Ectodermal cell (in vitro differentiated cells): ENCODE measurements around the gene CNTLN. TPM values are rescaled to one million over a fixed set of nuclear protein-coding genes. Genes with fewer than 3 reads are reported as not detected.

Experiments
- H3K27ac ChIP-seq: 2 replicates; pipeline ENCODE4 v1.7.0; 2013; ENCODE audit warnings: mild to moderate bottlenecking, low read depth, low read length; ENCODE audit not compliant: insufficient read depth, poor library complexity, severe bottlenecking
- H3K27me3 ChIP-seq: 2 replicates; pipeline ENCODE4 v1.7.0; 2013; ENCODE audit warnings: mild to moderate bottlenecking, low read length; ENCODE audit not compliant: insufficient read depth, control insufficient read depth, poor library complexity, severe bottlenecking
- H3K36me3 ChIP-seq: one replicate; pipeline ENCODE4 v1.7.0; 2013; ENCODE audit warnings: low read length; ENCODE audit not compliant: control insufficient read depth, insufficient read depth
- H3K4me1 ChIP-seq: one replicate; pipeline ENCODE4 v1.7.0; 2013; ENCODE audit warnings: low read length; ENCODE audit not compliant: control insufficient read depth, insufficient read depth
- H3K4me3 ChIP-seq: 2 replicates; pipeline ENCODE4 v1.7.0; 2013; ENCODE audit warnings: low read depth, low read length, control low read depth; ENCODE audit not compliant: insufficient read depth
- H3K9me3 ChIP-seq: 2 replicates; pipeline ENCODE4 v1.7.0; 2013; ENCODE audit warnings: mild to moderate bottlenecking, low read length, moderate library complexity; ENCODE audit not compliant: control insufficient read depth
- WGBS, 2 experiments: methylation state at CpG; one replicate each; pipeline ENCODE4 v1.1.7; 2013; ENCODE audit warnings: missing lambda C conversion rate in 2 of 2; 5-methylcytosine and 5-hydroxymethylcytosine counted together
- polyA plus RNA-seq, 4 experiments: library from polyadenylated mRNA; stranded (reverse); fragments of 50-300 nt; gene quantifications; one replicate each; pipeline ENCODE4 v1.2.3, GENCODE V29; 2013

Gene CNTLN
- 7.8 TPM for polyA plus RNA-seq (2013, experiment 1 of 4)
- polyA plus RNA-seq (2013, experiment 2 of 4), result 6.5 TPM
- polyA plus RNA-seq (2013, experiment 3 of 4), result 7.3 TPM
- 8.8 TPM for polyA plus RNA-seq (2013, experiment 4 of 4)

GRCh38 chr9:17134396-17135294 is at the start of gene CNTLN:
Gene CNTLN, plus strand, starts transcription at chr9:17135040. Its CDS starts 26 bp downstream, at chr9:17135066.
- Histone ChIP-seq H3K36me3 (no peaks in the 10 kb centered on the region), H3K9me3 (no peaks in the 10 kb centered on the region), H3K4me3 (peak within 1 kb of the TSS; percentile 80), H3K27ac (peak within 1 kb of the TSS; percentile 16), H3K4me1 (no peaks in the 10 kb centered on the region), H3K27me3 (peaks cover 23% of the 10 kb centered on the region)
- 4 to 5% methylated on average over 61 of the region's 61 CpGs for WGBS, 2 experiments

- 95 to 96% methylated on average over 5 of the region's 5 CpGs for WGBS, 2 experiments
Measured at GRCh38 chr9:17088566-17088965, 46.3 kb upstream of the CNTLN start.

GRCh38 chr9:17090041-17090440 is 44.8 kb upstream of the CNTLN start:
- 91 to 100% methylated on average over 1 of the region's 1 CpG for WGBS, 2 experiments
- Histone ChIP-seq H3K9me3 (no peaks in the 10 kb centered on the region), H3K27me3 (no peaks in the 10 kb centered on the region), H3K27ac (no peak overlapping the region), H3K36me3 (no peaks in the 10 kb centered on the region), H3K4me3 (no peak overlapping the region), H3K4me1 (no peaks in the 10 kb centered on the region)

More at GRCh38 chr9:17088566-17088965, 46.3 kb upstream of the CNTLN start:
- no peaks in the 10 kb centered on the region for H3K9me3 ChIP-seq
- no peaks in the 10 kb centered on the region for H3K27me3 ChIP-seq
- H3K36me3 ChIP-seq, result no peaks in the 10 kb centered on the region
- H3K4me1 ChIP-seq, result no peaks in the 10 kb centered on the region
- H3K4me3 ChIP-seq, result no peak overlapping the region
- H3K27ac ChIP-seq, result no peak overlapping the region

GRCh38 chr9:17116400-17116837 is 18.4 kb upstream of the CNTLN start:
- Histone ChIP-seq H3K36me3 (no peaks in the 10 kb centered on the region), H3K27ac (no peak overlapping the region), H3K9me3 (no peaks in the 10 kb centered on the region), H3K27me3 (no peaks in the 10 kb centered on the region), H3K4me3 (no peak overlapping the region), H3K4me1 (no peaks in the 10 kb centered on the region)
- WGBS, 2 experiments, result 78% methylated on average over 4 of the region's 4 CpGs; no CpG with 5 or more reads in 1 of the 2 experiments

- no peaks in the 10 kb centered on the region for H3K36me3 ChIP-seq
Measured at GRCh38 chr9:17117372-17117771, 17.5 kb upstream of the CNTLN start.

GRCh38 chr9:17120203-17120602 is 14.6 kb upstream of the CNTLN start:
- Histone ChIP-seq H3K4me1 (no peaks in the 10 kb centered on the region), H3K27me3 (no peaks in the 10 kb centered on the region), H3K36me3 (no peaks in the 10 kb centered on the region), H3K27ac (no peak overlapping the region), H3K9me3 (no peaks in the 10 kb centered on the region), H3K4me3 (no peak overlapping the region)
- WGBS, 2 experiments, result no CpG with 5 or more reads among the region's 1 CpG

More at GRCh38 chr9:17117372-17117771, 17.5 kb upstream of the CNTLN start:
- Histone ChIP-seq H3K4me1 (no peaks in the 10 kb centered on the region), H3K27ac (no peak overlapping the region), H3K27me3 (no peaks in the 10 kb centered on the region), H3K9me3 (no peaks in the 10 kb centered on the region), H3K4me3 (no peak overlapping the region)
- WGBS, 2 experiments, result 84 to 93% methylated on average over 3 of the region's 3 CpGs

GRCh38 chr9:17121264-17121663 is 13.6 kb upstream of the CNTLN start:
- WGBS, 2 experiments, result 72 to 91% methylated on average over 2 of the region's 2 CpGs
- Histone ChIP-seq H3K4me3 (no peak overlapping the region), H3K27ac (no peak overlapping the region), H3K36me3 (no peaks in the 10 kb centered on the region), H3K9me3 (no peaks in the 10 kb centered on the region), H3K27me3 (no peaks in the 10 kb centered on the region), H3K4me1 (no peaks in the 10 kb centered on the region)

GRCh38 chr9:17130291-17130690 is 4.5 kb upstream of the CNTLN start:
- Histone ChIP-seq H3K36me3 (no peaks in the 10 kb centered on the region), H3K9me3 (no peaks in the 10 kb centered on the region), H3K4me3 (no peak overlapping the region), H3K4me1 (no peaks in the 10 kb centered on the region), H3K27me3 (peaks cover 14% of the 10 kb centered on the region), H3K27ac (no peak overlapping the region)
- 68 to 70% methylated on average over 3 to 4 of the region's 4 CpGs for WGBS, 2 experiments

- H3K4me3 ChIP-seq, result no peak overlapping the region
- 95% methylated on average over 1 to 2 of the region's 2 CpGs for WGBS, 2 experiments
- H3K27me3 ChIP-seq, result peaks cover 19% of the 10 kb centered on the region
Measured at GRCh38 chr9:17130725-17131124, 4.1 kb upstream of the CNTLN start.

GRCh38 chr9:17131494-17131893 is 3.3 kb upstream of the CNTLN start:
- H3K4me3 ChIP-seq, result no peak overlapping the region
- H3K4me1 ChIP-seq, result no peaks in the 10 kb centered on the region
- H3K36me3 ChIP-seq, result no peaks in the 10 kb centered on the region
- no peak overlapping the region for H3K27ac ChIP-seq
- 80 to 93% methylated on average over 2 of the region's 2 CpGs for WGBS, 2 experiments
- H3K27me3 ChIP-seq, result peaks cover 23% of the 10 kb centered on the region
- H3K9me3 ChIP-seq, result no peaks in the 10 kb centered on the region

More at GRCh38 chr9:17130725-17131124, 4.1 kb upstream of the CNTLN start:
- no peaks in the 10 kb centered on the region for H3K4me1 ChIP-seq
- no peaks in the 10 kb centered on the region for H3K9me3 ChIP-seq
- H3K36me3 ChIP-seq, result no peaks in the 10 kb centered on the region
- no peak overlapping the region for H3K27ac ChIP-seq
